Measurements from ENCODE around the gene SUGCT. TPM values are rescaled to one million over a fixed set of nuclear protein-coding genes. Genes with fewer than 3 reads are reported as not detected.

Gene SUGCT
- total and polyA plus RNA-seq, 8 donors: 0.73 to 1.9 (median 1.2) TPM

DNA sequence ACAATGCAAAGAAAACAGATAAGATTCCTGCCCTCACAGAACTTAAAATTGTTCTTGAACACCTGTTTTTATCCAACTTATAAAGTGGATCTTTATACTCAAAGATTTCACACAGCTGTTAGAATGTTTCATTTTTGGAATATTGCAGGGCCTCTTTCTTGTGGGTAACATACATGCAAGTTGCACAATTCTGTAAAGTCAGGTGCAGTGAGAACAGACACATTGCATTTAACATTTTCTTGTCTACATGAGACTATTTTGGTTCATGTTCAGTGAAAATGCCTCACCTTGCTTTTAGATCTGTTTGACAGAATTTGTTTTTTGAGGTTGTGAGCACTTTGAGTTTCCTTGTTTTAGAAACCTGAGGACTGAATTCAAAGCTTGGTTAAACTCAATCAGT is 707.8 kb downstream of the SUGCT start:
- Histone ChIP-seq H3K27ac (no peak overlapping the region), H3K27me3 (no peaks in the 10 kb centered on the region), H3K9me3 (peaks cover 0 to 5% (median 0%) of the 10 kb centered on the region in 4 donors), H3K4me1 (no peaks in the 10 kb centered on the region), H3K4me3 (no peak overlapping the region), H3K36me3 (no peaks in the 10 kb centered on the region)
- DNase-seq (no peak), FAIRE-seq (no peak), ATAC-seq (no peak)
- TF ChIP-seq, protein P1, sequence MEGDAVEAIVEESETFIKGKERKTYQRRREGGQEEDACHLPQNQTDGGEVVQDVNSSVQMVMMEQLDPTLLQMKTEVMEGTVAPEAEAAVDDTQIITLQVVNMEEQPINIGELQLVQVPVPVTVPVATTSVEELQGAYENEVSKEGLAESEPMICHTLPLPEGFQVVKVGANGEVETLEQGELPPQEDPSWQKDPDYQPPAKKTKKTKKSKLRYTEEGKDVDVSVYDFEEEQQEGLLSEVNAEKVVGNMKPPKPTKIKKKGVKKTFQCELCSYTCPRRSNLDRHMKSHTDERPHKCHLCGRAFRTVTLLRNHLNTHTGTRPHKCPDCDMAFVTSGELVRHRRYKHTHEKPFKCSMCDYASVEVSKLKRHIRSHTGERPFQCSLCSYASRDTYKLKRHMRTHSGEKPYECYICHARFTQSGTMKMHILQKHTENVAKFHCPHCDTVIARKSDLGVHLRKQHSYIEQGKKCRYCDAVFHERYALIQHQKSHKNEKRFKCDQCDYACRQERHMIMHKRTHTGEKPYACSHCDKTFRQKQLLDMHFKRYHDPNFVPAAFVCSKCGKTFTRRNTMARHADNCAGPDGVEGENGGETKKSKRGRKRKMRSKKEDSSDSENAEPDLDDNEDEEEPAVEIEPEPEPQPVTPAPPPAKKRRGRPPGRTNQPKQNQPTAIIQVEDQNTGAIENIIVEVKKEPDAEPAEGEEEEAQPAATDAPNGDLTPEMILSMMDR (IDR thresholded peaks at IDR 0.05): no peak
- intact Hi-C loops (cut with DNase I): no loop called here

DNA sequence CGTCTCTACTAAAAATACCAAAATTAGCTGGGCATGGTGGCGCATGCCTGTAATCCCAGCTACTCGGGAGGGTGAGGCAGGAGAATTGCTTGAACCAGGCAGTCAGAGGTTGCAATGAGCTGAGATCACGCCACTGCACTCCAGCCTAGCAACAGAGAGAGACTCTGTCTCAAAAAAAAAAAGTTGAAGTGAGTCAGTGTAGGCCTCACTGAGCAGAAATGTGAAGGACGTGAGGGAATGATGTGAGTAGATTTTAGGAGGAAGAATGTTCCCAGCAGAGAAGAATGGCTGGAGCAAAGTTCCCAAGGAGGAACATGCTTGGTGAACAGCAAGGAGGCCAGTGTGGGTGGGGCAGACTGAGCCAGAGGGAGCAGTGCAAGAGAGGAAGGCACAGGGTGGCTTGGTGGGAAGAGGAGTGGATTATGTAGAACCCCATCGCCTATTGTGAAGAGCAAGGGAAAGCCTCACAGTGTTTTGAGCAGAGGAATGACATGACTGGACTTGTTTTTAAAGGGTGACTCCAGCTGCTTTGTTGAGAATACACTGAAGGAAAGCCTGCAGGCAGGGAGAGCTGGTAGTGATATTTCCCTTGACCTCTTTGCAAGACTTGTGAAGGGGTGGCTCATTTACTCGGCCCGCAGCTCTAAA is 708.7 kb downstream of the SUGCT start:
- no peaks in the 10 kb centered on the region for H3K27me3 ChIP-seq
- ATAC-seq: no peak
- H3K4me1 ChIP-seq: no peaks in the 10 kb centered on the region
- H3K27ac ChIP-seq: no peak overlapping the region
- 79 to 96% methylated on average over 8 of the region's 8 CpGs for WGBS, 2 donors
- intact Hi-C loops (cut with DNase I): no loop called here
- DNase-seq: no peak
- H3K4me3 ChIP-seq: no peak overlapping the region
- peaks cover 0 to 5% (median 0%) of the 10 kb centered on the region in 4 donors for H3K9me3 ChIP-seq
- H3K36me3 ChIP-seq: no peaks in the 10 kb centered on the region
- TF ChIP-seq, protein P1 (IDR thresholded peaks at IDR 0.05): no peak
- FAIRE-seq: no peak

DNA sequence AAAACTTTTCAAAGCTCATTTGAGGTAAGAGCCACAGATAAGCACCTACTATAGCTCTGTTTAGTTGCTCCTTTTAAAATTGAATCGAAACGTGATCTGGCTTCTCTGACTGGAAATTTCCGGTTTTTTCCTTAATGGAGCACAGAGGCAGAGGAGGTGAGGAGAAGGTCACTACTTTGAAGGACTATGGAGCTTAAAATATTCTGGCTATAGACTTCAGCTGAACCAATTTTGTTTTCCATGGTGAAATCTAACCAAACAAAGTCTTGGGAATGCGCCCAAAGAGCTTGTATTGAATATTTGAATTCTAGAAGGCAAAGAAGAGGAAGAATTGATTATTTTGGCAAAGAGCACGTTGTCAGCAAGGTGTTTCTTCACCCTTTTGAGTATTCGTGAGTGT is 711.1 kb downstream of the SUGCT start:
- intact Hi-C loops (cut with DNase I): no loop called here
- H3K36me3 ChIP-seq: no peaks in the 10 kb centered on the region
- FAIRE-seq (no peak), DNase-seq (no peak), ATAC-seq (no peak)
- WGBS, 2 donors: 56% methylated on average over 6 of the region's 6 CpGs
- H3K27me3 ChIP-seq: no peaks in the 10 kb centered on the region
- H3K9me3 ChIP-seq: no peaks in the 10 kb centered on the region
- no peaks in the 10 kb centered on the region for H3K4me1 ChIP-seq
- TF ChIP-seq, protein P1 (IDR thresholded peaks at IDR 0.05): no peak
- no peak overlapping the region for H3K4me3 ChIP-seq
- H3K27ac ChIP-seq: no peak overlapping the region

DNA sequence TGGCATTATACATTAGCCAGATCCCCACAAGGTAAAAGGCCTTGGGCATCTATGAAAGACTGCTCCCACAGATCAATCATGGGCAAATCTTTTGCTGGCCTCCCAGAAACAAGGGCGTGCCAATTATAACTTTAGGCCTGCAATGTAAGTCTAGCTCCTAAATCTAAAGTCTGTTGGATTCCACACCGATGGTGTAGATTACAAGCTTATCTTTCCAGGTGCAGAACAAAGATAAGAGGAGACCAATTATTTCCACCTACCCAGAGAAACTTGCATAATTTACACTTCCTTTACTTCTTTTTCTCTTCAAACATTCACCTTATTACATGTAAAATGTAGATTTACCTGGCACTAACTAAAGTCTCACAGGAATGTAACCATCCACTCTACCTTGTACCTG is 713.1 kb downstream of the SUGCT start:
- TF ChIP-seq, protein P1 (IDR thresholded peaks at IDR 0.05): no peak
- no peaks in the 10 kb centered on the region for H3K9me3 ChIP-seq
- 31 to 38% methylated on average over 2 of the region's 2 CpGs for WGBS, 2 donors
- intact Hi-C loops (cut with DNase I): no loop called here
- H3K27me3 ChIP-seq: no peaks in the 10 kb centered on the region
- FAIRE-seq (no peak), DNase-seq (no peak), ATAC-seq (no peak)
- no peak overlapping the region for H3K27ac ChIP-seq
- H3K36me3 ChIP-seq: no peaks in the 10 kb centered on the region
- no peak overlapping the region for H3K4me3 ChIP-seq
- no peaks in the 10 kb centered on the region for H3K4me1 ChIP-seq

DNA sequence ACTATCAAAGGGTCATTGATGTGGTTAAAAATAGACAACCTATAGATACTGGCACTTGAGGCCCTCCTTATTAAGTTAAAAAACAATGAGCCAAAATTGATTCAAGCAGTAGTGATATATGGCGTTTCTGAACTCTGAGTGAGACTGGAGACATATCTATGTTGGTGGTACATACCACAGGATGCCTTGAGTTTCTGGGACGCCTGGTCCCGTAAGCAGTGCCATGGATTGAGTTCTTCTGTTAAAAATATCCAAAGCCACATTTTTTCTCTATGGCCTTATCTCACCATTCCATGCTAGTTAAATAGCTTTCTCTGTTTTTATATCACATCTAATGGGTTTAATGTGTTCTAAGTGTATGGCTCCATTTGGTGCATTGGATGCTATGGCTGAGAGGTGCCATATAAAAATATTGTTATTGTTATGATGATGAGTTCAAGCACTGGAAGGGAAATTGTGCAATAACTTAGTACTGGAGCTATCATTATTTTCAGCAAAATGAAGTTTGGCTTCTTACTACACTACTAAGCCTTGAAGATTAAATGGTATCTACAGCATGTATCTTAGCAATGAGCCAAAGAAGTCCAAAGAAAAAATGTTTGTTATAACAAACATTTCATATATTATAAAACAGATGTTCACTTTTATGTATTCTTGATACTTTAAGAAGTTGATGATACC is 713.9 kb downstream of the SUGCT start:
- Histone ChIP-seq H3K27me3 (no peaks in the 10 kb centered on the region), H3K36me3 (no peaks in the 10 kb centered on the region), H3K4me3 (no peak overlapping the region), H3K9me3 (no peaks in the 10 kb centered on the region), H3K27ac (no peak overlapping the region), H3K4me1 (no peaks in the 10 kb centered on the region)
- intact Hi-C loops (cut with DNase I): no loop called here
- 78 to 89% methylated on average over 3 of the region's 3 CpGs for WGBS, 2 donors
- no peak for FAIRE-seq
- ATAC-seq: no peak
- TF ChIP-seq, protein P1 (IDR thresholded peaks at IDR 0.05): no peak
- no peak for DNase-seq
